Stimulated activated CD4-positive, alpha-beta T cell treated with anti-CD3 and anti-CD28 coated beads, Interleukin-4, amount 100 ng/mL, for 4 hours (primary cell): ENCODE data around the gene SPIN3.
"Not testable (repeated sequence)": the region's sequence is repeated elsewhere in the genome, so short reads cannot be mapped to it uniquely, and the experiment has no call there.

Experiments used
- DNase-seq, 2 experiments: peaks; one replicate each; pipeline ENCODE4 v3.0.0-alpha.2; 2020

Gene SPIN3

DNA sequence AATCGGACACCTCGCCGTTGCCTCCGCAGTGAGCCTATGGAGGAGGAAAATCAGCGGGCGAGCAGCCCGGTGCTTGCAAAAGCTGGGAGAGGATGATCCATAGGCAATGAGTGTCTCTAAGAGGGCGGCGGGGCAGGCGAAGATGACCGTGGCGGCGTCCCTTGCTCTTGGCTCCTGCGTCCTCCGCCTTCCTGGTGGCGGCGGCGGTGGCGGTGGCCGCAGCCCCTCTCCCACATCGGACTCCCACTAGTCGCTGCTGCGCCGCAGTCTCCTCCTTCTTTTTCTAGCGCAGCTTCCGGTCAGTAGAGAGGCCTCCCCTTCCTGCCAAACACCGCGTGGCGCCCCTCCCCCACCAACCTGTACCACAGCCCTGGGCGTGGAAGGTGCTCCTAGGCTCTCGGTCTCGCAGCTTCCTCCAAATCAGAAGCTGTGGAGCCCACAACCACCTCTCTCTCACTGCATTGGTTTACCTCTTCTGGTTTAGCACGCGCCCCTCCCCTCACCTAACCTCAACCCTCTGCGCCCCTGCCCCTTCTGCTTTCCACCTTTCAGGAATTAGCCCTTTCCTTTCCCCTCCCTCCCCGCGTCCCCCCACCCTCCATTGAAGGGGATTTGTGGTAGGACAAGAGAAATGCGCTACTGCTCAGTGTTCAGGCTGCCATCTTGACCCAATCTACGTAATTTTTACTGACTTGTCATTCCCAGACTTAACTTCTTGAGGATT is at the start of gene SPIN3:
Gene SPIN3 (minus strand): TSS at position 271 of the 724 bp plus-strand sequence. CDS start 594 bp downstream, outside the sequence.
- peak; percentile 47 to 58 for DNase-seq

- DNase-seq, result no peak
Measured at GRCh38 chrX:57044245-57044644, 48.9 kb upstream of the SPIN3 start.

DNA sequence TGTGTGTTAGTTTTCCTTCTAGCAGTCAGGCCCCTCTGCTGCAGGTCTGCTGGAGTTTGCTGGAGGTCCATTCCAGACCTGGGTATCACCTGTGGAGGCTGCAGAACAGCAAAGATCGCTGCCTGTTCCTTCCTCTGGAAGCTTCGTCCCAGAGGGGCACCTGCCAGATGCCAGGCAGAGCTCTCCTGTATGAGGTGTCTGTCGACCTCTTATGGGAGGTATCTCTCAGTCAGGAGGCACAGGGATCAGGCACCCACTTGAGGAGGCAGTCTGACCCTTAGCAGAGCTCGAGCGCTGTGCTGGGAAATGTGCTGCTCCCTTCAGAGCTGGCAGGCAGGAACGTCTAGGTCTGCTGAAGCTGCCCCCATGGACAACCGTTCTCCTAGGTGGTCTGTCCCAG is 41.9 kb upstream of the SPIN3 start:
- not testable (repeated sequence) for DNase-seq

GRCh38 chrX:56994375-56995270 is 718 bp downstream of the SPIN3 start:
- no peak for DNase-seq

DNA sequence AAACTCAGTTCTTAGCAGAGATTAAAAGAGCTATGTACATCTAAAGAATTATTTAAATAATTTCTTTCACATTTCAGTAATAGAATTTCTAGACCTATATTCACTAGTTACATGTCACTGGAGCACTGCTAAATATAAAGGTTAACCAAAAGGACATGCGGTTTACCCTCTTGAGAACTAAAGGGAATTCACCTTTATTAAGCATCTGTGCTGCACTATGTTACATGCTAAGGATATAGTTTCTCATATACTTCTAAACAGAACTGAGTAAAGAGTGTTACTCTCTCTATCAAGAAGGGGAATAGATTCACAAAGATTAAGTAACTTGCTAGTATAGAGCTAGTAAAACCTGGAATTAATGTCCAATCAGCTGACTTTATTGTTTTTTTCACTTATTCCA is 7.6 kb downstream of the SPIN3 start:
- no peak for DNase-seq

- no peak for DNase-seq
Measured at GRCh38 chrX:56986138-56986537, 9.2 kb downstream of the SPIN3 start.

DNA sequence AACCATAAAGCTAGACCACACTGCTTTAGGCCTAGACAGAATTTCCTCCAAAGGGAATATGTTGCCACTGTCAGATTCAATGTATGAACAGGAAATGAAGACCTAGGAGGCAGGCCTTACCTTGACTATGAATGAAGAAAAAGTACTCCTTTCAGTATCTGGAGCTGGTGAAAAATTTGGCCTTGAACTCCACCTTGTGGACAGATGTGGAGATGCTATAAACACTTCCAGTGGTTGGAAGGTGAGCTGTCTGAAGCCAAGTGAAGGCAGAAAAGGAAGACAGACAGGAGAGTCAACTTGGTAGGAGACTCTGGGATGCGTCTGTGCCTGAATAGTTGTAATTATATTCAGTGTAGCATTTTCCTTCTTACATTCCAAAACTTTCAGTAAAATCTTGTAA is 17.2 kb downstream of the SPIN3 start:
- DNase-seq, result peak in 1 of 2 experiments; percentile 17

- DNase-seq, result no peak
Measured at GRCh38 chrX:56975611-56976010, 19.7 kb downstream of the SPIN3 start.

GRCh38 chrX:56974408-56974807 is 20.9 kb downstream of the SPIN3 start:
- DNase-seq, result no peak

DNA sequence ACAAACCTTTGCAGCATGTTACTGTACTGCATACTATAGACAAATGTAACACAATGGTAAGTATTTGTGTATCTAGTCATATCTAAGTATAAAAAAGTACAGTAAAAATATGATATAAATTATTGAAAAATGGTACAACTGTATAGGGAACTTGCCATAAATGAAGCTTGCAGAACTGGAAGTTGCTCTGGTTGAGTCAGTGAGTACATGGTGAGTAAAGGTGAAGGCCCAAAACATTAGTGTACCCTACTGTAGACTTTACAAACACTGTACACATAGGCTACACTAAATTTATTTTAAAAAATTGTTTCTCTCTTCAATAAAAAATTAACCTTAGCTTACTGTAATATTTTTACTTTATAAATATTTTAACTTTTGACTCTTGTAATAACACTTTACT is 25.8 kb downstream of the SPIN3 start:
- DNase-seq, result no peak

- DNase-seq, result no peak
Measured at GRCh38 chrX:56968980-56969379, 26.4 kb downstream of the SPIN3 start.

GRCh38 chrX:56963377-56963776 is 32.0 kb downstream of the SPIN3 start:
- no peak for DNase-seq

GRCh38 chrX:56947699-56948098 is 47.6 kb downstream of the SPIN3 start:
- DNase-seq, result no peak

- DNase-seq, result not testable (repeated sequence)
Measured at GRCh38 chrX:56946201-56946600, 49.1 kb downstream of the SPIN3 start.

- DNase-seq, result not testable (repeated sequence)
Measured at GRCh38 chrX:56945226-56945625, 50.1 kb downstream of the SPIN3 start.

- DNase-seq, result no peak
Measured at GRCh38 chrX:56943264-56943663, 52.1 kb downstream of the SPIN3 start.
